H54 (cell line): ENCODE measurements around the gene BCKDK.
A peak's percentile ranks its signal among the peaks of the same experiment; 100 is the strongest.

Experiments
- DNase-seq: peaks from one replicate; pipeline ENCODE4 v3.0.0; 2011; ENCODE audit warnings: low spot score, mixed read lengths; ENCODE audit not compliant: insufficient read length
- FAIRE-seq: peaks from 3 replicates; lab custom pipeline; 2011; peaks lifted over from hg19 to GRCh38; lab: Jason Lieb, UNC
- POLR2A ChIP-seq: IDR thresholded peaks from 2 replicates; pipeline ENCODE4 v1.6.1; 2011; ENCODE audit warnings: low read depth, mild to moderate bottlenecking, low read length

BCKDK gene

GRCh38 chr16:31113121-31114120, 5.2 kb downstream of the BCKDK start:
- TF ChIP-seq POLR2A = no peak
- FAIRE-seq (no peak), DNase-seq (no peak)

DNA sequence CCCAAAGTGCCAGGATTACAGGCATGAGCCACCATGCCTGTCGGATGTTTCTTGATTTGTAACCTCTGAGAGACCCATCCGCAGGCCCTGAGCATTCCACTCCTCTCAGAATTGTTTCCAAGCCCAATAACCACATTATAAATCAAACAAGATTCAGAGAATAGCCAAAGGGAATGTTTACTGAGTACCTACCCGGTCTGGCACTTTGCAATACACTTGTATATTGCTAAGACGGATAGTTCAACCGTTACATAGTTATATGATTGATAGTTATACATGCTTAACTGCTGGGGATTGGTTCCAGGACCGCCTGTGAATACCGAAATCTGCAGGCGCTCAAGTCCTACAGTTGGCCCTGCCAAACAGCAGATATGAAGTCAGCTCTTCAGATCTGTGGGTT, 6.3 kb downstream of the BCKDK start:
- FAIRE-seq = no peak
- no peak for TF ChIP-seq POLR2A
- DNase-seq = no peak

DNA sequence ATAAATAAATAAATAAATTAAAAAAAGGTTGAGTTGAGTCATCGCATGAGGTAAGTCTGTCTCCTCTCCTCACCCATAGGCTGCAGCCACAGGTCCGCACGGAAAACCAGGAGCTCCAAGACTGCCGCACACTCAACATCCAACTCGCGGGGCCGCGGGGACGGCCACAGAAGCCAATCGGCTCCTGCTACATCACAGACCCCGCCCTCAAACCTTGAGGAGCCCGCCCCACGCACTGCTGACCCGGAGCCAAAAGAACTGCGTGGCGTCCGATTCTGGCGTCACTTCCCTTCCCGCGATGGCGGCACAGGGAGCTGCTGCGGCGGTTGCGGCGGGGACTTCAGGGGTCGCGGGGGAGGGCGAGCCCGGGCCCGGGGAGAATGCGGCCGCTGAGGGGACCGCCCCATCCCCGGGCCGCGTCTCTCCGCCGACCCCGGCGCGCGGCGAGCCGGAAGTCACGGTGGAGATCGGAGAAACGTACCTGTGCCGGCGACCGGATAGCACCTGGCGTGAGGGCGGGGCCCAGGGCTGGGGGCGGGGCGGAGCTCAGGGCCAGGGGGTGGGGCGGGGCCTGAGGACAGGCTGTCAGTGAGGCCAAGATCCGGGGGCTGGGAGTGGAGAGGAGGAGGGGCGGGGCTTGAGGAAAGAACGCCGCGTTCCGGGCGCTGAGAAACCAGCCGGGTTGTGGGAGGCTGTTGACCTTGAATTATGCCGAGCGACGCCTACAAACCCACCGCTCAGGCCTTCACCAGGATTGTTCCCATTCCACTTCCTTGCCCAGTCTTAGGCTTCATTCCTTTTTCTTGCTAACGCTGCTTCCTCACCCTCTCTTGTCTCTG, 9.4 kb downstream of the BCKDK start, which contains the start of gene KAT8:
TSS of gene KAT8 (plus strand) at position 281 of the 839 bp plus-strand sequence. CDS start at position 299, 18 bp downstream.
- FAIRE-seq (no peak), DNase-seq (peak; percentile 98)
- TF ChIP-seq POLR2A = peak; percentile 73

GRCh38 chr16:31118223-31119155, 10.3 kb downstream of the BCKDK start:
- no peak for TF ChIP-seq POLR2A
- FAIRE-seq = no peak
- DNase-seq = no peak

DNA sequence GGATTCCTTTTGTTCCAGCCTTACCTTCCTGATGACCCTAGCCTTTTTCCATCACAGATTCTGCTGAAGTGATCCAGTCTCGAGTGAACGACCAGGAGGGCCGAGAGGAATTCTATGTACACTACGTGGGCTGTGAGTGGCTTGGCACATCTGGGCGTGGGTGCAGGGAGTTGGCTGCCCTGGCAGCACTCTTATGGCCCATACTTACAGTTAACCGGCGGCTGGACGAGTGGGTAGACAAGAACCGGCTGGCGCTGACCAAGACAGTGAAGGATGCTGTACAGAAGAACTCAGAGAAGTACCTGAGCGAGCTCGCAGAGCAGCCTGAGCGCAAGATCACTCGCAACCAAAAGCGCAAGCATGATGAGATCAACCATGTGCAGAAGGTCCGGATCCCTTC, 11.9 kb downstream of the BCKDK start:
- FAIRE-seq (no peak), DNase-seq (no peak)
- no peak for TF ChIP-seq POLR2A

DNA sequence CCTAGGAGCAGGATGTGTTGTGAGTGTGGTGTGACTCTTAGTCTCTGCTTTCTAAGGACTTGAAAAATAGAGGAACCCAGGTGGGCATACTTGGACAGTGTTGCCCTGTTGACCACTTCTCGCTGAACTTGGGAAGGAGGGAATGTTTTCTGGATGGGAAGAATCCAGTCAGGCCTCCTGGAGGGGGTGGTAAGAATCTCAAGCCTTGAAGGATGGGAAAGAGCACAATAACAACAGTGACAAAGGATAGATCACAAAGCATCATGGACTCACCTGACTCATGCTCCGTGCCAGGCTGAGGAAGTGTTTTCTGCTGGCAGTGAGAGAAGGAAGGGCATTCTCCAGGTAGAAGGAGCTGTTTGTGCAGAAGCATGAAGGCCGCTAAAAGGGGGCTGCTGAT, 17.7 kb downstream of the BCKDK start:
- FAIRE-seq (no peak), DNase-seq (no peak)
- no peak for TF ChIP-seq POLR2A

- no peak for DNase-seq
- no peak for TF ChIP-seq POLR2A
- FAIRE-seq = no peak
Observed at GRCh38 chr16:31127182-31127581, 19.0 kb downstream of the BCKDK start.

DNA sequence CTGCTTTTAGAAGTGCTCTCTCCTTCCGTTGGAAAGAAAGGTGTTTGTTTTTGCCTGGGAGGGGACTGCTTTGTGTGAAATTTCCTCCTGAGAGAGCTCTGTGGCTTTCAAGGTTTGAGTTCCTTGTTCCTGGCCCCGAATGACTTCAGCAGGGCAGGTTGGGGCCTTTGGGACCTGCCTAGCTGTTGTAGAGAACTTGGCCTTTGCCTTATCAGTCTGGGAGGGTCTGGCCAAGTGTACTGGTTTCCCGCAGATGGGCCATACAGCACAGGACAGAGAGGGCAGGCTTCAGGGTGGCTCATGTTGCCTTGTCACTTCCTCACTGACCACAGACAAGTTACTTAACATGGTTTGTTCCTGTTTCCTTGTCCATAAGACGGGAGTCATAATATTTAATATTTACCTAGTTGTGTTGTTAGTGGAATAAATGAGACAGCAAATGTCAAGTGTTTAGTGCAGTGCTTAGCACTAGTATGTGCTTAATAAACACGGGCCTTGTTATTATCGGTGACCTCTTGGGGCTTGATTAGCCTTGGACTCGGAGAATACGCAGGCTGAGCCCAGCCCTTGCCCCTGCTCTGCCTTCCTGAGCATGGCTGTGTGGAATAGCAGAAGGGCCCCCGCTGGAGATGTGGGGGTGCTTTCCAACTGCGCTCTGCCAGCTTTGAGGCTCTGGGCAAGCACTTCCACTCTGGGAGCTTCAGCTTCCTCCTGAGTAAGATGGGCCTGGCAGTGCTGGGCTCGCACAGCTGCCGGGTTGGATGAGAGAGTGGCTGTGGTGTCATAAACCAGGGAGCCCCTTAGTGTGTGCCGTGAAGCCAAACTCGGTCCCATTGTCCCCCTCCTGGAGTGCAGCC, 20.8 kb downstream of the BCKDK start:
- FAIRE-seq (no peak), DNase-seq (no peak)
- TF ChIP-seq POLR2A = no peak

GRCh38 chr16:31129568-31130335, 21.6 kb downstream of the BCKDK start:
- TF ChIP-seq POLR2A = no peak
- no peak for FAIRE-seq

GRCh38 chr16:31130336-31130891, 22.2 kb downstream of the BCKDK start:
- DNase-seq (no peak), FAIRE-seq (no peak)
- TF ChIP-seq POLR2A = no peak

More at GRCh38 chr16:31129568-31130335, 21.6 kb downstream of the BCKDK start:
- DNase-seq = no peak

GRCh38 chr16:31130899-31131298, 22.7 kb downstream of the BCKDK start:
- DNase-seq = no peak
- TF ChIP-seq POLR2A = no peak
- no peak for FAIRE-seq
